ENCODE results near the gene PCDHGC5. TPM values are rescaled to one million over a fixed set of nuclear protein-coding genes. Genes with fewer than 3 reads are reported as not detected.
A peak's percentile ranks its signal among the peaks of the same experiment; 100 is the strongest.

The PCDHGC5 gene
- polyA plus RNA-seq, 3 donors from 2014 or later: not detected

DNA sequence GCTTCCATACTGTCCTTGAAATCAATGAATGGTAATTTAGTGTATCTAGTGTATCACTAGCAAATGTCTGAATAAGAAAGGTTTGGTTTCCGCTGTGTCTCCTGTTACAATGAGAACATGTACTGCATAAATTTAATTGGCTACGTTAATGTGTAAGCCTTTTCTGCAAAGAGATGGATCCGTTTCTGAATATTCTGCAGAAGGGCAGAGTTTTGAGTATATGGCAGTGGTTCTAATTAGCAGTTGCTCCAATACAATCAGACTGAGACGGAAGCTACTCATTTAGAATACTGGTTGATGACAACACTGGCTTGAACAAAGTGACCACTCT lies 4.6 kb upstream of the PCDHGC5 start:
- Mint-ChIP-seq H3K27me3 (ENCODE audit: low read depth in 3 of 3) (peaks cover 8 to 41% (median 21%) of the 10 kb centered on the region in 3 donors), H3K36me3 (no peaks in the 10 kb centered on the region), H3K9me3 (peaks cover 0 to 3% (median 0%) of the 10 kb centered on the region in 6 donors), H3K4me1 (peaks cover 2 to 9% of the 10 kb centered on the region in 2 donors), H3K4me3 (peak overlapping the region in 2 of 5 donors; percentile 11 to 34), H3K27ac (no peak overlapping the region)
- DNase-seq: no peak

DNA sequence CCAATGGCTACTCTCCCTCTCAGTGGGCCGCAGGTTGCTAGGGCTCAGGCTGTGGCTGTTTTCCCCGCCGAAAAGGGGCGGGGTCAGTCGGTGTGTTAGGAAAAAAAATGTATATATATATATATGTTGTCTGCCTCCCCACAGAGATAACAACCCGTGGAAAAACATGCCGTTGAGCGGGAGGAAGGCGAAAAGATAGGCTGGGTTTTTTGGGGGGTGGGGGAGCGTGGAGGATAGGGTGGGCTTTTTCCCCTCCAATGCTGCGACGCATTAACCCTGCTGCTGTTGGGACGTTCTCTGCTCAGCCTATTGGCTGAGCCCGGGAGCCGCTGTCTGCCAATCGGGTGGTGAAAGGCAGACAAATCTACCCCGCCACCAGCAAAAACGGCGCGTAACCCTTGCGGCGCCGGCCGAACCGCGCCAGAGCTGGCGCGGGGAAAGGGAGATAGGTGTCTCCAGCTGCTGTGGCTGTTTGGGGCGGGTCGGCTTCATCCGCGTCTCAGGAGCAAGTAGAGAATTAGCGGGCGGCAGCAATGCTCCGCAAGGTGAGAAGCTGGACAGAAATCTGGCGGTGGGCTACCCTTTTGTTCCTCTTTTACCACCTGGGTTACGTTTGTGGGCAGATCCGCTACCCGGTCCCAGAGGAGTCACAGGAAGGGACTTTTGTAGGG lies 4.1 kb upstream of the PCDHGC5 start, which contains the start of gene PCDHGC4:
TSS of gene PCDHGC4 (plus strand) at position 390 of the 671 bp plus-strand sequence. CDS start at position 534, 144 bp downstream.
- H3K36me3 Mint-ChIP-seq: no peaks in the 10 kb centered on the region
- no peak within 1 kb of the TSS for H3K27ac Mint-ChIP-seq
- H3K4me1 Mint-ChIP-seq: peaks cover 2 to 9% of the 10 kb centered on the region in 2 donors
- peaks cover 11 to 36% (median 17%) of the 10 kb centered on the region in 3 donors for H3K27me3 Mint-ChIP-seq (ENCODE audit: low read depth in 3 of 3)
- DNase-seq: no peak
- peaks cover 0 to 3% (median 0%) of the 10 kb centered on the region in 6 donors for H3K9me3 Mint-ChIP-seq
- H3K4me3 Mint-ChIP-seq: peak within 1 kb of the TSS in 4 of 5 donors; percentile 11 to 34 (median 14)

DNA sequence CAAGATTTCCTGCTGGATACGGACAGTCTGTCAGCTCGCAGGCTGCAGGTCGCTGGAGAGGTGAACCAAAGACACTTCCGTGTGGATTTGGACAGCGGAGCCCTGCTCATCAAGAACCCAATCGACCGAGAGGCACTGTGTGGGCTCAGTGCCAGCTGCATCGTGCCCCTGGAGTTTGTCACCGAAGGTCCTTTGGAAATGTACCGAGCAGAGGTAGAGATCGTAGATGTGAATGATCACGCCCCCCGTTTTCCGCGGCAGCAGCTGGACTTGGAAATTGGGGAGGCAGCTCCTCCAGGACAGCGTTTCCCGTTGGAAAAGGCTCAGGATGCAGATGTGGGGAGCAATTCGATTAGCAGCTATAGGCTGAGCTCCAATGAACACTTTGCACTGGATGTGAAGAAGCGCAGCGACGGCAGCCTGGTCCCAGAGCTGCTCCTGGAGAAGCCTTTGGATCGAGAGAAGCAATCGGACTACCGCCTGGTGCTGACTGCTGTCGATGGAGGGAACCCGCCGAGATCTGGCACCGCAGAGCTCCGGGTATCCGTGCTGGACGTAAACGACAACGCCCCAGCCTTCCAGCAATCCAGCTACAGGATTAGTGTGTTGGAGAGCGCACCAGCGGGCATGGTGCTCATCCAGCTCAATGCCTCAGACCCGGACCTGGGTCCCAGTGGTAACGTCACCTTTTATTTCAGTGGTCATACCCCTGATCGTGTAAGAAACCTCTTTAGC lies 3.4 kb upstream of the PCDHGC5 start:
- Mint-ChIP-seq H3K36me3 (no peaks in the 10 kb centered on the region), H3K4me3 (no peak overlapping the region), H3K9me3 (peaks cover 0 to 3% (median 0%) of the 10 kb centered on the region in 6 donors), H3K27me3 (ENCODE audit: low read depth in 3 of 3) (peaks cover 12 to 33% (median 20%) of the 10 kb centered on the region in 3 donors), H3K4me1 (peaks cover 2 to 9% of the 10 kb centered on the region in 2 donors), H3K27ac (no peak overlapping the region)
- no peak for DNase-seq

DNA sequence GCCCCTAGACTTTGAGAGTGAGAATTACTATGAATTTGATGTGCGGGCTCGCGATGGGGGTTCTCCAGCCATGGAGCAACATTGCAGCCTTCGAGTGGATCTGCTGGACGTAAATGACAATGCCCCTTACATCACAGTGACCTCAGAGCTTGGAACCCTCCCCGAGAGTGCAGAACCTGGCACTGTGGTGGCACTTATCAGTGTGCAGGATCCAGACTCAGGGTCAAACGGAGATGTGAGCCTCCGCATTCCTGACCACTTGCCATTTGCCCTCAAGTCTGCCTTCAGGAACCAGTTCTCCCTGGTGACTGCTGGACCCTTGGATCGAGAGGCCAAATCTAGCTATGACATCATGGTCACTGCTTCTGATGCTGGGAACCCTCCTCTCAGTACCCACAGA lies 2.8 kb upstream of the PCDHGC5 start:
- H3K4me1 Mint-ChIP-seq: peaks cover 2 to 9% of the 10 kb centered on the region in 2 donors

DNA sequence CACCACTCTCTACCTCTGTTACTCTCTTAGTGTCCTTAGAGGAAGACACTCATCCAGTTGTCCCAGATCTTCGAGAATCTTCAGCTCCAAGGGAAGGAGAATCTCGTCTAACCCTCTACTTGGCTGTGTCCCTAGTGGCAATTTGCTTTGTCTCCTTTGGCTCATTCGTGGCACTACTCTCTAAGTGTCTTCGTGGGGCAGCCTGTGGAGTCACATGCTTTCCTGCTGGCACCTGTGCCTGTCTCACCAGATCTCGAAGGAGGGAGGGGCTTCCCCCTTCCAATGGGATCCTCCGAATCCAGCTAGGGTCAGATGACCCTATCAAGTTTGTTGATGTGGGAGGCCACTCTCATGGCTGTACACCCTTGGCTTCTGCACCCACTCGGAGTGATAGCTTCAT lies 1.8 kb upstream of the PCDHGC5 start:
- peaks cover 0 to 6% (median 0%) of the 10 kb centered on the region in 6 donors for H3K9me3 Mint-ChIP-seq
- peaks cover 0 to 4% (median 0%) of the 10 kb centered on the region in 3 donors for H3K36me3 Mint-ChIP-seq
- H3K4me3 Mint-ChIP-seq: no peak overlapping the region
- peaks cover 6 to 12% of the 10 kb centered on the region in 2 donors for H3K4me1 Mint-ChIP-seq
- no peak for DNase-seq
- H3K27ac Mint-ChIP-seq: no peak overlapping the region
- H3K27me3 Mint-ChIP-seq (ENCODE audit: low read depth in 3 of 3): peaks cover 12 to 31% (median 29%) of the 10 kb centered on the region in 3 donors

More for the DNA sequence above, 2.8 kb upstream of the PCDHGC5 start:
- Mint-ChIP-seq H3K27ac (no peak overlapping the region), H3K9me3 (peaks cover 0 to 6% (median 0%) of the 10 kb centered on the region in 6 donors), H3K36me3 (peaks cover 0 to 4% (median 0%) of the 10 kb centered on the region in 3 donors), H3K4me3 (no peak overlapping the region), H3K27me3 (ENCODE audit: low read depth in 3 of 3) (peaks cover 12 to 30% (median 26%) of the 10 kb centered on the region in 3 donors)
- DNase-seq: no peak

DNA sequence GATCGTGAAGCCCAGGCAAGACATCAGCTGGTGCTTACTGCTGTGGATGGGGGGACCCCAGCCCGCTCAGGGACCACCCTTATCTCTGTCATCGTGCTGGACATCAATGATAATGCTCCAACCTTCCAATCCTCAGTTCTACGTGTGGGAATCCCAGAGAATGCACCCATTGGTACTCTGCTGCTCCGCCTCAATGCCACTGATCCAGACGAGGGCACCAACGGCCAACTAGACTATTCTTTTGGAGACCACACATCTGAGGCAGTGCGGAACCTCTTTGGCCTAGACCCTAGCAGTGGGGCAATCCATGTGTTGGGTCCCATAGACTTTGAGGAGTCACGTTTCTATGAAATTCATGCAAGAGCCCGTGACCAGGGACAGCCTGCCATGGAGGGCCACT lies 960 bp downstream of the PCDHGC5 start:
- H3K27me3 Mint-ChIP-seq (ENCODE audit: low read depth in 3 of 3): peaks cover 13 to 28% (median 23%) of the 10 kb centered on the region in 3 donors
- no peak overlapping the region for H3K27ac Mint-ChIP-seq
- no peak for DNase-seq
- H3K4me3 Mint-ChIP-seq: no peak overlapping the region
- H3K36me3 Mint-ChIP-seq: peaks cover 0 to 4% (median 0%) of the 10 kb centered on the region in 3 donors
- H3K9me3 Mint-ChIP-seq: peaks cover 0 to 6% (median 0%) of the 10 kb centered on the region in 6 donors
- H3K4me1 Mint-ChIP-seq: peaks cover 8 to 14% of the 10 kb centered on the region in 2 donors

DNA sequence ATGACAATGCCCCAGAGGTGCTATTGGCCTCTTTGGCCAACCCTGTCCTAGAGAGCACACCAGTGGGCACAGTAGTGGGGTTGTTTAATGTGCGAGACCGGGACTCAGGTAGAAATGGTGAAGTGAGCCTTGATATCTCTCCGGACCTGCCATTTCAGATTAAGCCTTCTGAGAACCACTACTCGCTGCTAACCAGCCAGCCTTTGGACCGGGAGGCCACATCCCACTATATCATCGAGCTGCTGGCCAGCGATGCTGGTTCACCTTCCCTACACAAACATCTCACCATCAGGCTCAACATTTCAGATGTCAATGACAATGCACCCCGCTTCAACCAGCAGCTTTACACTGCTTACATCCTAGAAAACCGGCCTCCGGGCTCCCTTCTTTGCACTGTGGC lies 1.4 kb downstream of the PCDHGC5 start:
- H3K36me3 Mint-ChIP-seq: peaks cover under 1 to 4% (median under 1%) of the 10 kb centered on the region in 3 donors
- H3K9me3 Mint-ChIP-seq: peaks cover 0 to 6% (median 0%) of the 10 kb centered on the region in 6 donors
- H3K4me3 Mint-ChIP-seq: peak overlapping the region in 1 of 5 donors; percentile 24
- H3K27ac Mint-ChIP-seq: no peak overlapping the region
- DNase-seq: no peak
- peaks cover 5 to 13% of the 10 kb centered on the region in 2 donors for H3K4me1 Mint-ChIP-seq
- peaks cover 15 to 29% (median 23%) of the 10 kb centered on the region in 3 donors for H3K27me3 Mint-ChIP-seq (ENCODE audit: low read depth in 3 of 3)

DNA sequence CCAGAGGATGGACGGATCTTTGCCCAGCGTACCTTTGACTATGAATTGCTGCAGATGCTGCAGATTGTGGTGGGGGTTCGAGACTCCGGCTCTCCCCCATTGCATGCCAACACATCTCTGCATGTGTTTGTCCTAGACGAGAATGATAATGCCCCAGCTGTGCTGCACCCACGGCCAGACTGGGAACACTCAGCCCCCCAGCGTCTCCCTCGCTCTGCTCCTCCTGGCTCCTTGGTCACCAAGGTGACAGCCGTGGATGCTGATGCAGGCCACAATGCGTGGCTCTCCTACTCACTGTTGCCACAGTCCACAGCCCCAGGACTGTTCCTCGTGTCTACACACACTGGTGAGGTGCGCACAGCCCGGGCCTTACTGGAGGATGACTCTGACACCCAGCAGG lies 1.9 kb downstream of the PCDHGC5 start:
- Mint-ChIP-seq H3K9me3 (peaks cover 0 to 6% (median 0%) of the 10 kb centered on the region in 6 donors), H3K4me1 (peaks cover 5 to 13% of the 10 kb centered on the region in 2 donors), H3K27me3 (ENCODE audit: low read depth in 3 of 3) (peaks cover 15 to 32% (median 21%) of the 10 kb centered on the region in 3 donors), H3K27ac (no peak overlapping the region), H3K4me3 (peak overlapping the region in 1 of 5 donors; percentile 24), H3K36me3 (peaks cover 4 to 6% (median 5%) of the 10 kb centered on the region in 3 donors)
- DNase-seq: no peak

DNA sequence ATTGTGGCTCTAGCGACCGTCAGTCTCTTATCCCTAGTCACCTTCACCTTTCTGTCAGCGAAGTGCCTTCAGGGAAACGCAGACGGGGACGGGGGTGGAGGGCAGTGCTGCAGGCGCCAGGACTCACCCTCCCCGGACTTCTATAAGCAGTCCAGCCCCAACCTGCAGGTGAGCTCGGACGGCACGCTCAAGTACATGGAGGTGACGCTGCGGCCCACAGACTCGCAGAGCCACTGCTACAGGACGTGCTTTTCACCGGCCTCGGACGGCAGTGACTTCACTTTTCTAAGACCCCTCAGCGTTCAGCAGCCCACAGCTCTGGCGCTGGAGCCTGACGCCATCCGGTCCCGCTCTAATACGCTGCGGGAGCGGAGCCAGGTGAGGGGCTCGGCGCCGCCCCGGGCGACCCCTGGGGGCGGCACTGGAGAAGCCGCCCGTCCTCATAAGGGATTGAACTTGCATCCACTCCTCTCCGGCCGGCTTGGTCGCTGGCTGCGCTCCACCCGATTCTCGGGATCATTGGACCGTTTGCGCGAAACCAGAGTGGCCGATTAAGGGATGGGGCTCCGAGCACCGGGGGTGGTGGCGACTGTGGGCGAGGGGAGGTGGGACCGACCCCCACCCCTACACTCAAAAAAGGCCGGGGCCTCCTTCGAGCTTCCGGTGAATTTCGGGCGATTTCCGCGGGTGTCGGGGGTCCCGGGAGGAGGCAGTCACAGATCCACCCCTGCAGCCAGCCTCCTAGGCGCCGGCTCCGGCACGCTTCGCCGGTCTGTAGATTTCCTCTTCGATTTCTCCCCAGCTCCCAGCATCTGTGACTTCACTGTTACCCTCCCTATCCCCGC lies 2.7 kb downstream of the PCDHGC5 start:
- peaks cover 0 to 6% (median 0%) of the 10 kb centered on the region in 6 donors for H3K9me3 Mint-ChIP-seq
- H3K4me3 Mint-ChIP-seq: peak overlapping the region; percentile 59 to 84 (median 80)
- no peak overlapping the region for H3K27ac Mint-ChIP-seq
- H3K4me1 Mint-ChIP-seq: peaks cover 5 to 13% of the 10 kb centered on the region in 2 donors
- no peak for DNase-seq
- peaks cover 4 to 6% (median 6%) of the 10 kb centered on the region in 3 donors for H3K36me3 Mint-ChIP-seq
- H3K27me3 Mint-ChIP-seq (ENCODE audit: low read depth in 3 of 3): peaks cover 11 to 29% (median 22%) of the 10 kb centered on the region in 3 donors

DNA sequence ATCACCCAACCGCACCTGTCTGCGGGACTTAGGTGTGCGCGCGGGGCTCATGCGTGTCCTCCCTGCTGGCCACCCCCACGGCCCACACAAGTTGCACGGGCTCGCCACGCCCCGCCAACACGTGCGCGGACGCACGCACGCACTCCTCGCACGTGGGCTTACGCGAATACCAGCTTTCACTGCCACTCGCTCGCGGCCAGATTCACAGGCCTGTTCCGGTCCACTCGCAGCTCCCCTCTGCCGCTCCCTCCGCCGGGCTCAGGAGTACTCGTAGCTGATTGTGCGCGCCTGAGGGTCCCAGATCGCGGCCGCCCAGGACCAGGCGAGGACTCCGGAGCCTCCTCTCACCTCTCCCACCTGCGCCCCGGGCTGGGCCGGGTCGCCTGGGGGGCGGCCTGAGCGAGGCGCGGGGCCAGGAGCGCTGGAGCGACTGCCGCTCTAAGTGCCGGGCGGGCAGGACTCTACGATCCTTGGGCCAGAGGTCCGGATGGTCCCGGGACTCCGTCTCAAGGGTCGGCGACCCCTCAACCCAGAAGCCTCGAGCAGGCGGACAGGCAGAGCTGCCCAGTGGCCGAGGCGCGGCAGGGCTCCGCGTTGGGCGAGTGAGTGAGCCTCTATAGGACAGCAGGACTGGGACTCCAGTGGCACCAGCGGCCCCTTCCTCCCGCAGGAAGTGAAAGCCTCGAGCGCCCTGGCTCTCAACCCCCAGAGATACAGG lies 3.4 kb downstream of the PCDHGC5 start:
- Mint-ChIP-seq H3K4me1 (peaks cover 5 to 13% of the 10 kb centered on the region in 2 donors), H3K27me3 (ENCODE audit: low read depth in 3 of 3) (peaks cover 11 to 29% (median 20%) of the 10 kb centered on the region in 3 donors), H3K36me3 (peaks cover 4 to 6% (median 6%) of the 10 kb centered on the region in 3 donors), H3K4me3 (peak overlapping the region; percentile 59 to 84 (median 80)), H3K27ac (no peak overlapping the region), H3K9me3 (peaks cover 0 to 2% (median 0%) of the 10 kb centered on the region in 6 donors)
- DNase-seq: peak in 1 of 3 donors; percentile 27

DNA sequence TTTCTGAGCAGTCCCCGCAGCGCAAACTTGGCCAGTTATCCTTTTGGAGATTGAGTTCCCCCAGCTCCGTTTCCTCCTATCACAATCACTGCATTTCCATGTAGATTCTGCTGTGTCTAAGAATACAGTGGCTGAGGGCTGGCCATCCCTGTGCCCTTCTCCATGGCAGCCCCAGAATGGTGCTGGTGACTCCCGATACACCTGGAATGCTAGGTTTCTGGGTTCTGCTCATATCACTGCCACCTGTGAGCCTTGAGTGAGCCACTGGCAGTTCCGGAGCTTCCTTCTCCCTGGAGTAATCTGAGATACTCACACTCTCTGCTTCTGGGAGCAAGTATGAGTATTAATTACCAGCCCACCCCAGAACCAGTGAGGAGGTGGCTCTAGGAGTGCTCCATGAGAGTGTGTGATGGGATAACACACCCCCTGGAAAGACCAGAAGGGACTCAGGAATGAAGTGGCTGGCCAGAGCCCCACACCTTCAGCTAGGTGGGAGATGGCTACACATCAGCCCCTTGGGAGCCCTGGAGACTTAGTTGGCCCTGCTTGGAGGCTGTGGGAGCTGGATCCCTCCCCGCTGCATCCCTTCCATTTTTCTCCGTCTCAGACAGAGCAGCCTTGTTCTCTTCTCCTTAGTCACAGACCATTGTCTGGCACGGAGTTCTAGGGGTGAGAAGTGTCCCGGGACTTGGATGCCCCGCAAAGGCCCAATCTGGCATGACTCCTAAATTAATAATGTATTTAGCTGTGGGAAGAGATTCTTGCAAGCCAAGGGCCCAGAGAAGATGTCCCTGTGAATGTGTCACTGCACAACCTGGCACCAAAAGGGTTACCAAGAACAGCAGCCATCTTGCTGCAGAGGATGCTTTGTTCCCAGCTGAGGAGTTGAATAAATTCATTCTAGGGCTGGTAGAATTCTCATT lies 4.9 kb downstream of the PCDHGC5 start:
- peaks cover 4 to 6% (median 6%) of the 10 kb centered on the region in 3 donors for H3K36me3 Mint-ChIP-seq
- peak overlapping the region in 1 of 5 donors; percentile 4 for H3K4me3 Mint-ChIP-seq
- no peak overlapping the region for H3K27ac Mint-ChIP-seq
- H3K9me3 Mint-ChIP-seq: peaks cover 0 to 2% (median 0%) of the 10 kb centered on the region in 6 donors
- no peak for DNase-seq
- H3K27me3 Mint-ChIP-seq (ENCODE audit: low read depth in 3 of 3): peaks cover 13 to 24% (median 23%) of the 10 kb centered on the region in 3 donors
- peaks cover 5 to 13% of the 10 kb centered on the region in 2 donors for H3K4me1 Mint-ChIP-seq

Data from immature natural killer cell (primary cell).